Ramos (cell line): ENCODE measurements around the gene SESTD1.
"Not testable (repeated sequence)": the region's sequence is repeated elsewhere in the genome, so short reads cannot be mapped to it uniquely, and the experiment has no call there.

ENCODE experiments used
- in situ Hi-C: fragments of 300-500 bp; cut with MboI; formaldehyde crosslinking; loops from one replicate; pipeline ENCODE4 v1.14.3; 2022; ENCODE audit warnings: low sequenced_read_pairs; ENCODE audit not compliant: unreplicated experiment

SESTD1 gene

DNA sequence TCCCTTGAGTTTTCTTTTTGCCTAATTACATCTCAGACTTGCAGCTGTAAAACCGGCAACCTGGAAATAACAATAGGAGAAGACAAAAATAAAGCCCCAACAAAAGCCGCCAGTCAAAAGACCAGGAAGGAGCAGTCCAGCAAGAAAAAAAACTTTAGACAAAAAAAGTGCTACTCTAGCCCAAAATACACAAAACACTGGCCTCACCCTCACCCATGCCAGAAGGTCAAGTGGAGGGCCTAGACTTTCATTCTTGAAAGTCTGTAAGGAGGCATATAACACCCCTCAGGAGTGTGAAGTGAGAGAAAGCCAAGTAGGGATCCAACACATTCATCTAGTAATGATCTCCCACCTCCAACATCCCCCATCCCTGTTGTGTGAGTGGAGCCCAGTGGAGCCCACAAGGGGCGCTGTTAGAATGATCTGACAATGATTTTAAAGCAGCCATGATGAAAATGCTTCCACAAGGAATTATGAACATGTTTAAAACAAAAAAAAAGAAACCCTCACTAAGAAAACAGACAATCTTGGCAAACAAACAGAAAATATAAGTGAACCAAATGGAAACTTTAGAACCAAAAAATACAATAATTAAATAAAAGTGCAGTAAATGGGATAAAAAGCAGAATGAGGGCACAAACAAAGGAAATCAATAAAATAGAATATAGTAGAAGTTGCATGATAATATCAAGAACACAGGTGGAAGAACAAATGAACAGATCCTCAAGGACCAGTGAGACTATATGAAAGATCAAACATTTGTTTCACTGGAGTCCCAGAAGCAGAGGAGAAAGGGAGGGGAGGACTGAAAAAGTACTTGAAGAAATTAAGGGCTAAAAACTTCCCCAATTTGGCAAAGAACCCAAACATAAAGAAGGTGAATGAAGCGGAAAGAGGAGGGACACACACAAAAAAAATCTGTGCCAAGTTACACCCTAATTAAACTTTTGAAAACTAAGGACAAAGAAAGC lies 23.9 kb downstream of the SESTD1 start:
- in situ Hi-C loops = no loop called here

DNA sequence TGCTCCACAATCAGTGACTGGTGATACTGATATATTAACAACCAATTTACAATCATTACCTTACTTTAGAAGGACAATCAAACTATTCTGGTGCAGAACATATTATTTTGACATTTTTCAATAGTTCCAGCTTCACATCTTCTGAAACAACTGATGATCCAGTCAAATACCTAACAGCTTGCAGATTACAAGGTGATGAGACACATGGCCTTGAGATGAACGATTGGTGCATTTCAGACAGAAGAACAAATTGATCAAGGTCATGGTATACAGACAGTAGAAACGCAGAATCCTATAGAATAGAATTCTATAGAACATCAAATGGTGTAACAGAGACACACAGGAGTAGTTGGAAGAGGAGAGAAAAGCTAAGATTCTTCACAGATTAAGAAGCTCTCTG lies 24.8 kb downstream of the SESTD1 start:
- in situ Hi-C loops = no loop called here

DNA sequence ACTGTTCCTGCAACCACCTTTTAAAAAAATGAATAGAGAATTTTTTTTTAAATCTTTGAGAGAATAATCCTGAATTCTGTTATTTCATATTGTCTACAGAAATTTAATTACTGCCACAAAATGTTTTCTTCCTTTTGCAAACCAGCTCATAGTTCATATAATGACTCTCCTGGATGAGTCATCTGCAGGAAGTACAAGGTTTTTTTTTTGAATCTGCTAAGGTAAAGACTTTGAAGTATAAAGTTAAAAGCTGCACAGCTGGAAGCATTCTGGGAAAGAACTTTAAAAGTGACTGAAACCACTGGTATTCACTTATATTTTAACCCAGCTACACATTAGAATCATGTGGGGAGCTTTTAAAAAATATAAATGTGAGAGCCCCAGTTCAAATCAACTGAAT lies 25.4 kb downstream of the SESTD1 start:
- in situ Hi-C loops = no loop called here

GRCh38 chr2:179238027-179238426 lies 26.6 kb downstream of the SESTD1 start:
- in situ Hi-C loops = no loop called here

- in situ Hi-C loops = no loop called here
Observed at GRCh38 chr2:179237209-179237946, 27.3 kb downstream of the SESTD1 start.

- in situ Hi-C loops = no loop called here
Observed at GRCh38 chr2:179235463-179236108, 29.0 kb downstream of the SESTD1 start.

DNA sequence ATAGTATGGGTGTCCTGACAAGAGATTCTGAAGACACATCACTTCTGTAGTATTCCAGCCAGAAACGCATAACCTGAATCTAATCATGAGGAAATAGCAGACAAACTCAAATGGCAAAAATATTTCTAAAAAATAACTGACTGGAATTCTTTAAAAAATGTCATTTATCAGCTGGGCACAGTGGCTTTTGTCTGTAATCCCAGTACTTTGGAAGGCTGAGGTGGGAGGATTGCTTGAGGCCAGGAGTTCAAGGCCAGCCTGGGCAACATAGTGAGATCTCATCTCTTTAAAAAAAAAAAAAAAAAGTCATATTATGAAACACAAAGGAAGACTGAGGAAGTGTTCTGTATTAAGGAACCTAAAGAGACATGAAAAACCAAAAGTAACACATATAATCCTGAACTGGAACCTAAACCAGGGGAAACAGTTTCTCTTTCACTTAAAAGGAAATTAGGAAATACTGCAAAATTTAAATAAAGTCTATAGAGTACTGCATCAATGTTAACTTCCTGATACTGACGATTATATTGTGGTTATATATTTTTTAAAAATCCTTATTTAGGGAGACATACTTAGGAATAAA lies 29.9 kb downstream of the SESTD1 start:
- in situ Hi-C loops = no loop called here

DNA sequence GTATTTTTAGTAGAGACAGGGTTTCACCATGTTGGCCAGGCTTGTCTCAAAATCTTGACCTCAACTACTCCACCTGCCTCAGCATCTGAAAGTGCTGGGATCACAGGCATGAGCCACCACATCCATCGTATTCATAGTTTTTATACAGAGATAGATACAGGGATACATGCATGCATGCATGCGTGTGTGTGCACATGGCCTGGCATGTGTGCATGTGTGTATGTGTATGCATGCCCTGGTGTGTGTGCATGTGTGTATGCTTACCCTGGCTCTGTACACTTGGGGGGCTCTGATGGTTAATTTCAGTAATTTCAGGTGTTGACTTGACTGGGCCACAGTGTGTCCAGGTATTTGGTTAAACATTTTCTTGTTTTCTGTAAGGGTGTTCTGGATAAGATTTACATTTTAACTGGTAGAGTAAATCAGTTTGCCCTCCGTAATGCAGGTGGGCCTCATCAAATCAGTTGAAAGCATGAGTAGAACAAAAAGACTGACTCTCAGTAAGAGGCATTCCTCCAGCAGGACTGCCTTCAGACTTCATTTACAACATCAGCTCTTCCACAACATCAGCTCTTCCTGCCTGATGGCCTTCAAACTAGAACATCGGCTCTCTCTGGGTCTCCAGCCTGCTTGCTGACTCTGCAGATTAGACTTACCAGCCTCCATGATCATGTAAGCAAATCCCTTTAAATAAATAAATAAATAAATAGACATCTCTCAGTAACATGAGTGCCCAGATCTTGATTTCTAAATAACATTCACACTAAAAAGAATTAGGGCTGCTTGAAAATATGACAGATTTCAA lies 30.8 kb downstream of the SESTD1 start:
- in situ Hi-C loops = no loop called here

GRCh38 chr2:179233083-179233490 lies 31.5 kb downstream of the SESTD1 start:
- in situ Hi-C loops = no loop called here

- in situ Hi-C loops = no loop called here
Observed at GRCh38 chr2:179226961-179227259, 37.7 kb downstream of the SESTD1 start.

DNA sequence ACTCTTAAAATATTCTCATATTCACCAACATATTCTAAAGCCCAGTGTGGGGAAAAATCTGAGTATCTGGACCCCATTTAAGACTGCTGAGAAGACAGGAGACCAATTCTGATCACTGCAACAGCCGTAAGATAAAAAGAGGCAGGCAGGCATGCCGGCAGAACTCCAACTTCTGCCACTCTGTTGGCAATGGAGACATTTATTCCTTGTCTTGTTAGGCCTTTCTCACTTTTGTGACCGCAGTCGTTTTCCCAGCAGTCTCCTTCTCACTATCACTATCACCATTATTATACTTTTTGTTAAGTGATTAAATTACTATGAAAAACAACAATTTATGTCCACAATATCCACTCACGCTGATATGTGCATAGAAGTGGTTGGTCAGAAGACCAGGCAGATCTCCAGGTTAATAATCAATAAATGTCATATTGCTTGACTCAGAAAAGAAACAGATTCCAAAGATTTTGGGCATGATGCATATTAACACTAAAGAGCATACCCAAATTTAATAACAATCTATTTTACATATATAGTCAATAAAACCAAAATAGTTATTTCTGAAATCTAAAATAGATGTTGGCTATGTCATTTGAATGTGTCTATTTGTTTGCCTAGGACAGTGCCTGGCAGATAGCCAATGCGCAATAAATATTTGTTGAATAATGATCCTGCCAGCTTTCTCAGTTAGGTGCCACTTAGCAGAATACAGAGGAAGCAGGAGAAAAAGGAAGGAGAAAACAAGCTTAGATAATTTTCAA lies 38.2 kb downstream of the SESTD1 start:
- in situ Hi-C loops = no loop called here

DNA sequence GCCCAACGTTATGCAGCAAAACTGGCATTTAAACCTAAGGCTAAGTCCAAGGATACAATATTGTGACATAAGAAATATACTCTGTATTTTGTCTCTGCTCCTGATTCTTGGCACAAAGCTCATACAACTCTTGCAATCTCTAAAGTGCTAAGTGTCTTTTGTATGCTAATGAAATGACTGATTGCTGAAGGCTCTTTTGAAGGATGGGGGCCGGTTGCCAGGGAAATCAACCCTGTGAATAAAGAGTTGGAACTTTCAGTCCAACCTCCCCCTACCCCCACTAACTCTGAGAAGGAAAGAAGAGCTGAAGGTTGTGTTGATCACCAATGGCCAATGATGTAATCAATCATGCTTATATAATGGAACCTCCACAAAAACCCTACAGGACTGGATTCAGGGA lies 40.3 kb downstream of the SESTD1 start:
- in situ Hi-C loops = no loop called here

- in situ Hi-C loops = no loop called here
Observed at GRCh38 chr2:179222076-179222475, 42.6 kb downstream of the SESTD1 start.

DNA sequence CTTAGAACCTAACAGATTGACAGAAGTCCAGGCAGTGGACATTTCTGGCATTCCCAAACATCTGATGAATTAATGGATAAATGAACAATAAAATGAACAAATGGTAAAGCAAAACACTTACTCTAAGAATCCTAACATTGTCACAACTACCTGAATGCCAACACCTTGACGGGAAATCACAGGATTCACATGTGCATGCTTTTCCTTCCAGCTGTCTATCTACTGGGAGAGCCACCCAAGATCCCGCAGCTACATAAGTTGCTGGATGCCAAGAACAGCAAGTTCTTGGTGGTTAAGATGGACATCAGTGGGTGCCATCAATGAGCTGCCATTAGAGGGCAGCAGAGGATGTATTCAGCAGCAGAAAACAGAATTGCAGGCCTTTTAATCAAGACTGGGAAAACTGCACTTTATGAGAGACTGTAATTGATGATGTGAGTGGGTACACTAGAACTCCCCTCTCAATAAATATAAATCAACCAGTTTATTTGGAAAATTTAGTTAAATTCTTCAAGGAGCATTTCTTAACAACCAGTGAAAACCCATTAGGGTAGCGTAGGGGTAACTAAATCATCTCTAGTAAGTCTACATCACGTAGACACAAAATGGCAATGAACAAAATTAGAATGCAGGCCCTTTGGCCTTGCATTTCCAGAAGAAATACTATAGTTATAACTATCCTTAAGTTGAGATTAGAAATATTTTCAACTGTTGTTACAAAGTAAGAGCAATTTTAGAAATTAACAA lies 45.6 kb downstream of the SESTD1 start:
- in situ Hi-C loops = no loop called here

GRCh38 chr2:179214671-179215070 lies 50.0 kb downstream of the SESTD1 start:
- in situ Hi-C loops = not testable (repeated sequence)

- in situ Hi-C loops = no loop called here
Observed at GRCh38 chr2:179211355-179211754, 53.3 kb downstream of the SESTD1 start.

DNA sequence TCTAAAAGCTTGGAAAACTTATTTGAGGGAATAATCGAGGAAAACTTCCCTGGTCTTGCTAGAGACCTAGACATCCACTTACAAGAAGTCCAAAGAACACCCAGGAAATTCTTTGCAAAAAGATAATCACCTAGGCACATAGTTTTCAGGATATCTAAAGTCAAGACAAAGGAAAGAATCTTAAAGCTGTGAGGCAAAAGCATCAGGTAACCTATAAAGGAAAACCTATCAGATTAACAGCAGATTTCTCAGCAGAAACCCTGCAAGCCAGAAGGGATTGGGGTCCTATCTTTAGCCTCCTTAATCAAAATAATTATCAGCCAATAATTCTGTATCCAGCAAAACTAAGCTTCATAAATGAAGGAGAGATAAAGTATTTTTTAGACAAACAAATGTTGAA lies 56.4 kb downstream of the SESTD1 start:
- in situ Hi-C loops = not testable (repeated sequence)

GRCh38 chr2:179207047-179207446 lies 57.6 kb downstream of the SESTD1 start:
- in situ Hi-C loops = no loop called here

DNA sequence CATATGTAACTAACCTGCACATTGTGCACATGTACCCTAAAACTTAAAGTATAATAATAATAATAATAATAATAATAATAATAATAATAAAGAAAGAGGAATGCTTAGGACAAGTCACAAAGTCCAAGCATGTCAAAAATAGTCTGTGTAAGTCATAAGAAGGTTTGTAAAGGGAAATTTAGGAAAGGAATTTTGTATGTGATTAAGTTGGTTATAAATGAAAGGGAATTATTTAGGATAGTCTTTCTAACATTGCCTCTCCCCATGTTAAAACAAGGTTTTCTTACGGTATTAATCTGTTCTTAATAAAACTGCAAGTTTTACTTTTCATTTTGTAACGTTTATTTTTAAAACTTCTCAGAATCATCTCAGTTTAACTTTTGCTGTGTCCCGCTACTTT lies 62.8 kb downstream of the SESTD1 start:
- in situ Hi-C loops = no loop called here
